Duodenal mucosa (tissue), 2 donors: Measurements from ENCODE around the gene SLC47A1.

Source experiments
- H3K27ac ChIP-seq: one replicate; pipeline ENCODE4 v1.7.0; 2013; ENCODE audit warnings: low read depth, low read length
- H3K27me3 ChIP-seq, 2 donors: one replicate each; pipeline ENCODE4 v1.7.0; 2013; ENCODE audit warnings: low read length in 2 of 2, control low read depth in 1 of 2; ENCODE audit not compliant: insufficient read depth in 2 of 2, control insufficient read depth in 1 of 2
- H3K36me3 ChIP-seq, 2 donors: one replicate each; pipeline ENCODE4 v1.7.0; 2013; ENCODE audit warnings: low read length in 2 of 2, control low read depth in 1 of 2; ENCODE audit not compliant: insufficient read depth in 2 of 2, control insufficient read depth in 1 of 2
- H3K4me1 ChIP-seq, 2 donors: one replicate each; pipeline ENCODE4 v1.7.0; 2013; ENCODE audit warnings: low read length in 2 of 2, control low read depth in 1 of 2; ENCODE audit not compliant: insufficient read depth in 2 of 2, control insufficient read depth in 1 of 2
- H3K4me3 ChIP-seq, 2 donors: one replicate each; pipeline ENCODE4 v1.7.0; 2013; ENCODE audit warnings: low read length in 2 of 2, low read depth in 1 of 2
- H3K9ac ChIP-seq, 2 donors: one replicate each; pipeline ENCODE4 v1.7.0; 2013; ENCODE audit warnings: low read length in 2 of 2, low read depth in 1 of 2
- H3K9me3 ChIP-seq, 2 donors: one replicate each; pipeline ENCODE4 v1.7.0; 2013; ENCODE audit warnings: low read length in 2 of 2, control low read depth in 1 of 2; ENCODE audit not compliant: control insufficient read depth in 1 of 2

The SLC47A1 gene

DNA sequence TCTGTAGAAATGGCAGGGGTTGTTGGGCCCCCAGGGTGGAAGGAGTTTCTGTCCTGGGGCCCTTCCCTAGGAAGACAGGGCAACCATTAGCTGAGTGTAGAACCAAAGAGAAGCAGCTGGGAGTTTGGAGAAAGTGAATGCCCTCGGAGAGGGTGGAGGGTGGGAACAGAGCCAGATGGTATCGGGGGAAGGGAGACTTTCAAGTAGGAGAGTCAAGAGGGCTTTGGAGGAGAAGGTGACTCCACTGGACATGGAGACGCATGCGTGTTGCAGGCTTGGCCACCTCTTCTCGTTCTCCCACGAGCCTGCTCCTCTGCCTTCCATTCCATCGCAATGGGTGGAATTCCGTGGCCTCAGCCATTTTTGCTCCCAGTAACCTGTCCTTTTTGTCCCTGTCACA is 19.4 kb downstream of the SLC47A1 start:
- Histone ChIP-seq H3K9ac (no peak overlapping the region), H3K36me3 (no peaks in the 10 kb centered on the region), H3K27ac (no peak overlapping the region), H3K4me1 (peaks cover 0 to 7% of the 10 kb centered on the region in 2 donors), H3K9me3 (no peaks in the 10 kb centered on the region), H3K27me3 (no peaks in the 10 kb centered on the region), H3K4me3 (no peak overlapping the region)

- no peaks in the 10 kb centered on the region for H3K27me3 ChIP-seq
- no peak overlapping the region for H3K27ac ChIP-seq
- H3K9ac ChIP-seq, result no peak overlapping the region
- no peaks in the 10 kb centered on the region for H3K36me3 ChIP-seq
- H3K4me1 ChIP-seq, result peaks cover 0 to 7% of the 10 kb centered on the region in 2 donors
- H3K9me3 ChIP-seq, result no peaks in the 10 kb centered on the region
- H3K4me3 ChIP-seq, result no peak overlapping the region
Observed at GRCh38 chr17:19554393-19554792, 20.7 kb downstream of the SLC47A1 start.

DNA sequence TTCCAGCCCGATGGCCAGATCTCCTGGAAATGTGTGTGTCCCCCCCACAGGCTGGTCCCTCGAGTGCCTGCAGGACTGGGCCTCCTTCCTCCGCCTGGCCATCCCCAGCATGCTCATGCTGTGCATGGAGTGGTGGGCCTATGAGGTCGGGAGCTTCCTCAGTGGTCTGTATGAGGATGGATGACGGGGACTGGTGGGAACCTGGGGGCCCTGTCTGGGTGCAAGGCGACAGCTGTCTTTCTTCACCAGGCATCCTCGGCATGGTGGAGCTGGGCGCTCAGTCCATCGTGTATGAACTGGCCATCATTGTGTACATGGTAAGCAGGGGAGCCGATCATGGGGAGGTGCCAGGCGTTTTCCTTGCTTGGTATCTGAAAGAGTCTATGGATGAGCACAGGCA is 22.1 kb downstream of the SLC47A1 start:
- Histone ChIP-seq H3K27ac (no peak overlapping the region), H3K4me1 (peaks cover 0 to 7% of the 10 kb centered on the region in 2 donors), H3K36me3 (no peaks in the 10 kb centered on the region), H3K27me3 (no peaks in the 10 kb centered on the region), H3K9ac (no peak overlapping the region), H3K4me3 (no peak overlapping the region), H3K9me3 (no peaks in the 10 kb centered on the region)

DNA sequence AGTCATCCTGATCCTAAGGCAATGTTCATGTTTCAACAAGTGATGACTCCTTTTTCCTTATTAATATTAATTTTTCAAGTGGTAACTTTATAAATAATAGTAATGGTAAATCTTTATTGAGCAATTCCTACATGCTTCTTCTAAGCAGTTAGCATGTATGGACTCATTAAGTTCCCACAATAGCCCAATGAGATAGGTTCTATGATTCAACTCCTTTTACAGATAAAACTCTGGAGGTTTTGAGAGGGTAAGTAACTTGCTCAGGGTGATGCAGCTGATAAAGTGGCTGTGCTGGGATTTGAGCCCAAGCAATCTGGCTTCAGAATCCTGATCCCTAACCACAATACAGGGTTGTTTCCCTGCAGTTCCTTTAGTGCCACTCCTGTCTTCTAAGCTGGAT is 25.3 kb downstream of the SLC47A1 start:
- H3K9ac ChIP-seq, result no peak overlapping the region
- H3K4me1 ChIP-seq, result no peaks in the 10 kb centered on the region
- no peaks in the 10 kb centered on the region for H3K9me3 ChIP-seq
- no peaks in the 10 kb centered on the region for H3K36me3 ChIP-seq
- no peak overlapping the region for H3K27ac ChIP-seq
- H3K4me3 ChIP-seq, result no peak overlapping the region
- no peaks in the 10 kb centered on the region for H3K27me3 ChIP-seq

DNA sequence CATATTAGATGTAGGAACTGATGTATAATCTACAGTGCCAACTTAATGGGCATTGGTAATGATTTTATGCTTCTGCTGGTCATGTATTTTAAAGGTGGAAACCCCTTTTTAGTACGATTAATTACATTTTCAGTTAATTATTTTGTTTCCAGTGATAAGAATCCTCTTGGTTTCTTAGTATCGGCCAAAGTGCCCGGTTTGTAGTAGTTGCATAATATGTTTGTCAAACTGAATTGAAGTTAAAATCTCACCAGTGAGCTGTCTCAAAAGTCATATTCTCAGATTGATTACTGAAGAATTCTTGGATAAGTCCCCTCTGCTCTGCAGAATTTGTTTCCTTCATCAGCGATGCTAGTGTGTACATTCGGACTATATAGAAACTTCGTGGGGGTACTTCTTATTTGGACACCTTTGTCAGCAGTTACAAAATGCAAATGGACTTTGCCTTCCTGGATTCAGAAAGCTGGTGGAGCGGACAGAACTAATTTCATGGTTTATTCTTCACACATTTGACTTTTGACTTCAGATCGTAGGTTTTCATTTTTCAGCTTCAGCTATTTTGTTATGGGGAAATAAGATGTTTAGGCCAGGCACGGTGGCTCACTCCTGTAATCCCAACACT is 28.2 kb downstream of the SLC47A1 start:
- H3K4me3 ChIP-seq, result no peak overlapping the region

DNA sequence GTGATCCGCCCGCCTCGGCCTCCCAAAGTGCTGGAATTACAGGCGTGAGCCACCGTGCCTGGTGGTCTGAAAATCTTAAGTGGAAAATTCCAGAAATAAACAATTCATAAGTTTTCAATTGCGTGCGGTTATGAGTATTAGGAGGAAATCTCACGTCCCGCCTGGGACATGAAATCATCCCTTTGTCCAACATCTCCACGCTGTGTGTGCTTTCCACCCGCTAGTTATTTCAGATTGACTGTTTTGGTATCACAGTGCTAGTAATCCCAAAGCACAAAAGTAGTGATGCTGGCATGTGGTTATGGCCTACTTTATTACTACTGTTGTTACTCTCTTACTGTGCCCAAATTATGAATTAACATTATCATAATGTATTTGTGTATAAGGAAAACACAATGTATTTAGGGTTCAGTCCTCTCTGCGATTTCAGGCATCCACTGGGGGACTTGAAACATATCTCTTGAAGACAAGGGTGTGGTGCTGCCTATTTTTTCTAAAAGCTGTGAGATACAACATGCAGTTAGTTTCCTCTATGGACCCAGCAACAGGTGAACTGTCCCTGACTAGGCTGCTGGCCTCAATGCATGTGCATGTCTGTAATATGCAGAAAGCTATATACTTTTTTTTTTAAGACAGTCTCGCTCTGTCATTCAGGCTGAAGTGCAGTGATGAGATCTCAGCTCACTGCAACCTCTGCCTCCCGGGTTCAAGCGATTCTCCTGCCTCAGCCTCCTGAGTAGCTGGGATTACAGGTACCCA is 32.3 kb downstream of the SLC47A1 start:
- no peaks in the 10 kb centered on the region for H3K36me3 ChIP-seq
- H3K27me3 ChIP-seq, result peaks cover 0 to 3% of the 10 kb centered on the region in 2 donors
- peaks cover 11 to 13% of the 10 kb centered on the region in 2 donors for H3K4me1 ChIP-seq
- no peak overlapping the region for H3K9ac ChIP-seq
- no peaks in the 10 kb centered on the region for H3K9me3 ChIP-seq
- H3K27ac ChIP-seq, result no peak overlapping the region
- H3K4me3 ChIP-seq, result no peak overlapping the region

More for the DNA sequence above, 28.2 kb downstream of the SLC47A1 start:
- Histone ChIP-seq H3K27me3 (no peaks in the 10 kb centered on the region), H3K4me1 (no peaks in the 10 kb centered on the region), H3K9me3 (no peaks in the 10 kb centered on the region), H3K27ac (no peak overlapping the region), H3K9ac (no peak overlapping the region), H3K36me3 (no peaks in the 10 kb centered on the region)

- no peaks in the 10 kb centered on the region for H3K36me3 ChIP-seq
Observed at GRCh38 chr17:19567216-19568015, 33.8 kb downstream of the SLC47A1 start.

GRCh38 chr17:19568016-19568350 is 34.3 kb downstream of the SLC47A1 start:
- H3K36me3 ChIP-seq, result no peaks in the 10 kb centered on the region
- H3K27ac ChIP-seq, result no peak overlapping the region
- H3K4me3 ChIP-seq, result no peak overlapping the region

More at GRCh38 chr17:19567216-19568015, 33.8 kb downstream of the SLC47A1 start:
- H3K4me3 ChIP-seq, result no peak overlapping the region
- peaks cover 12 to 14% of the 10 kb centered on the region in 2 donors for H3K4me1 ChIP-seq
- no peak overlapping the region for H3K27ac ChIP-seq
- H3K9me3 ChIP-seq, result no peaks in the 10 kb centered on the region
- H3K27me3 ChIP-seq, result peaks cover 0 to 3% of the 10 kb centered on the region in 2 donors
- no peak overlapping the region for H3K9ac ChIP-seq

DNA sequence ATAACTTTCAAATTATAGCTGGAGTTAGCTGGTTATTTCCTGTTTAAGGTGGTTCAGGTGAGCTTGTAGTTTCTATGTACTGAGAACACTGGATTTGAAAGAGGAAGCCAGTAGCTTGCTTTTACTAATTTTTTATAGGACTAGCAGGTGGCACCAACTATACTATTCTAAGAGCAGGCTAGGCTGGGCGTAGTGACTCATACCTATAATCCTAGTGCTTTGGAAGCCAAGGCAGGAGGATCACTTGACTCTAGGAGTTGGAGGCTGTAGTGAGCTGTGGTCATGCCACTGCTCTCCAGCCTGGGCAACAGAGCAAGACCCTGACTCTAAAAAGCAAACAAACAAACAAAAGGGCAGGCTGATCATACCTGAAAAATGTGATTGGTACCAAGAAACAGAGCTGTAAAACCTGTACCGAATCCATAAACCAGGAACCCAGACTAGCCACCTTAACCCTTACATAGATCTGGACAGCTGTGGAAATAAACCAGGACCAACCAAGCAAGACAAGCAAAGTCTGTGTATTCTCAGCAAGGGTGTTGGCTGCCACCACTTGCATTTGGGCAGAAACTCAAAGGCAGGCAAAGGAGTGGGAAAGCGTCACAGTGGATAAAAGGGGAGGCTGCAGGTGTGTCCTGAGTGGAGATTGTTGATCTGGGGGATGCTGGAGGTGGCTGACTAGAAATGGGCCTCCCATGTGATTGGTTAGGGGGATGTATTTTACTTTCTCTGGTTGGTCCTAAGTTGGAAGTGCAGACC is 36.3 kb downstream of the SLC47A1 start:
- Histone ChIP-seq H3K9ac (no peak overlapping the region), H3K27ac (no peak overlapping the region), H3K27me3 (peaks cover 0 to 3% of the 10 kb centered on the region in 2 donors), H3K9me3 (no peaks in the 10 kb centered on the region), H3K36me3 (no peaks in the 10 kb centered on the region), H3K4me3 (no peak overlapping the region), H3K4me1 (peaks cover 12 to 14% of the 10 kb centered on the region in 2 donors)

More at GRCh38 chr17:19568016-19568350, 34.3 kb downstream of the SLC47A1 start:
- Histone ChIP-seq H3K9ac (no peak overlapping the region), H3K4me1 (peaks cover 12 to 14% of the 10 kb centered on the region in 2 donors), H3K9me3 (no peaks in the 10 kb centered on the region), H3K27me3 (peaks cover 0 to 3% of the 10 kb centered on the region in 2 donors)
